Kidney (tissue), 14 donors: Measurements from ENCODE around the gene EML6. TPM values are rescaled to one million over a fixed set of nuclear protein-coding genes. Genes with fewer than 3 reads are reported as not detected.

Experiments
- DNase-seq, 5 donors: peaks; one replicate each; pipeline ENCODE4 v3.0.0-alpha.2; 2013 to 2020
- FAIRE-seq: peaks from 2 replicates; lab custom pipeline; 2012; peaks lifted over from hg19 to GRCh38; lab: Jason Lieb, UNC
- H3K27ac ChIP-seq, 2 donors: one replicate each; pipeline ENCODE4 v1.7.0; 2013; ENCODE audit warnings: low read depth in 2 of 2, low read length in 2 of 2, inconsistent platforms in 1 of 2
- H3K27me3 ChIP-seq: one replicate; pipeline ENCODE4 v1.7.1; 2013; ENCODE audit warnings: low read length, inconsistent platforms; ENCODE audit not compliant: control insufficient read depth, insufficient read depth
- H3K36me3 ChIP-seq, 3 donors: one replicate each; pipeline versions ENCODE4 v1.7.0 to v1.7.1; 2013; ENCODE audit warnings: low read length in 3 of 3, control low read depth in 1 of 3, inconsistent platforms in 1 of 3; ENCODE audit not compliant: insufficient read depth in 3 of 3, control insufficient read depth in 2 of 3
- H3K4me1 ChIP-seq, 3 donors: one replicate each; pipeline versions ENCODE4 v1.7.0 to v1.7.1; 2013; ENCODE audit warnings: low read length in 3 of 3, inconsistent platforms in 1 of 3, low read depth in 1 of 3; ENCODE audit not compliant: control insufficient read depth in 2 of 3, insufficient read depth in 2 of 3
- H3K4me3 ChIP-seq, 3 donors: one replicate each; pipeline versions ENCODE4 v1.7.0 to v1.8.1; 2013; ENCODE audit warnings: low read length in 3 of 3, control low read depth in 1 of 3, inconsistent platforms in 1 of 3
- H3K9ac ChIP-seq, 3 donors: one replicate each; pipeline versions ENCODE4 v1.7.0 to v1.7.1; 2013; ENCODE audit warnings: low read length in 3 of 3, control low read depth in 1 of 3, inconsistent platforms in 1 of 3
- H3K9me3 ChIP-seq, 3 donors: one replicate each; pipeline versions ENCODE4 v1.7.0 to v1.7.1; 2013; ENCODE audit warnings: low read length in 3 of 3, control low read depth in 1 of 3, inconsistent platforms in 1 of 3; ENCODE audit not compliant: control insufficient read depth in 2 of 3, insufficient read depth in 1 of 3
- CTCF ChIP-seq: IDR thresholded peaks from 3 replicates; pipeline ENCODE4 v1.5.1; 2012; ENCODE audit warnings: mild to moderate bottlenecking, moderate library complexity, borderline replicate concordance; ENCODE audit not compliant: insufficient read depth; ENCODE audit errors: extremely low read depth
- intact Hi-C: fragments of 100-400 bp; cut with DNase I; formaldehyde crosslinking; loops from one replicate; pipeline ENCODE4 v1.11.1; 2022
- polyA plus RNA-seq: library from polyadenylated mRNA; stranded (reverse); fragments of 350-450 nt; fragmentation: Illumina TruSeq; extraction: RNeasy Lipid Tissue Mini Kit (QIAGEN cat#74804); gene quantifications from one replicate; pipeline ENCODE4 v1.2.3, GENCODE V29; 2014; ENCODE audit warnings: low read depth, low replicate concordance; ENCODE audit not compliant: insufficient read depth
- total RNA-seq: library from RNA; stranded (reverse); fragmentation: NEBNext Ultra II Directional; extraction: Animal tissue kit (Norgen Biotek cat#: 25700); gene quantifications from one replicate; pipeline ENCODE4 v1.2.1, GENCODE V29; 2021
- donor health status: control.
- donor health status: control.
- donor health status: control.
- donor health status: control.
- donor health status: control.
- donor health status: DM: yes; HTN: yes; CAD: no.
- donor health status: Normal renal cell carcinoma (clear cell type).

The EML6 gene
- total and polyA plus RNA-seq, 2 donors from 2014 or later = 1.7 to 3.1 TPM

GRCh38 chr2:54895730-54896129 lies 172.3 kb downstream of the EML6 start:
- Histone ChIP-seq H3K36me3 (no peaks in the 10 kb centered on the region), H3K4me3 (no peak overlapping the region), H3K4me1 (peaks cover 0 to 6% (median 3%) of the 10 kb centered on the region in 3 donors), H3K9ac (no peak overlapping the region), H3K27ac (no peak overlapping the region), H3K27me3 (no peaks in the 10 kb centered on the region), H3K9me3 (peaks cover 0 to 5% (median 0%) of the 10 kb centered on the region in 3 donors)
- intact Hi-C loops = no loop called here
- DNase-seq (no peak), FAIRE-seq (no peak)
- no peak for TF ChIP-seq CTCF

- Histone ChIP-seq H3K9ac (no peak overlapping the region), H3K27me3 (no peaks in the 10 kb centered on the region), H3K4me1 (peaks cover 0 to 6% (median 3%) of the 10 kb centered on the region in 3 donors), H3K4me3 (no peak overlapping the region), H3K27ac (no peak overlapping the region), H3K36me3 (no peaks in the 10 kb centered on the region), H3K9me3 (peaks cover 0 to 5% (median 0%) of the 10 kb centered on the region in 3 donors)
- no peak for TF ChIP-seq CTCF
- DNase-seq (no peak), FAIRE-seq (no peak)
- intact Hi-C loops = no loop called here
Measured at GRCh38 chr2:54897420-54898310, 174.2 kb downstream of the EML6 start.

GRCh38 chr2:54898456-54899226 lies 175.2 kb downstream of the EML6 start:
- Histone ChIP-seq H3K27ac (no peak overlapping the region), H3K4me3 (no peak overlapping the region), H3K36me3 (no peaks in the 10 kb centered on the region), H3K9ac (no peak overlapping the region), H3K4me1 (peaks cover 0 to 7% (median 3%) of the 10 kb centered on the region in 3 donors), H3K27me3 (no peaks in the 10 kb centered on the region), H3K9me3 (peaks cover 0 to 5% (median 0%) of the 10 kb centered on the region in 3 donors)
- no peak for TF ChIP-seq CTCF
- DNase-seq = no peak
- intact Hi-C loops = no loop called here
- FAIRE-seq = no peak
